Hematopoietic multipotent progenitor cell treated with erythropoietin and hydrocortisone succinate and interleukin-3 and kit ligand, for 17 days (in vitro differentiated cells): ENCODE measurements around the gene GRB10.

Experiments
- DNase-seq: peaks from one replicate; pipeline ENCODE4 v3.0.0-alpha.2; 2015; ENCODE audit warnings: low spot score

GRB10 gene

GRCh38 chr7:50803359-50804337 lies 21.0 kb upstream of the GRB10 start:
- DNase-seq = no peak

GRCh38 chr7:50801907-50802306 lies 19.2 kb upstream of the GRB10 start:
- DNase-seq = no peak

- DNase-seq = no peak
Measured at GRCh38 chr7:50799873-50800272, 17.2 kb upstream of the GRB10 start.

- no peak for DNase-seq
Measured at GRCh38 chr7:50798126-50798525, 15.4 kb upstream of the GRB10 start.

GRCh38 chr7:50795831-50796230 lies 13.1 kb upstream of the GRB10 start:
- no peak for DNase-seq

- DNase-seq = no peak
Measured at GRCh38 chr7:50795253-50795652, 12.6 kb upstream of the GRB10 start.

GRCh38 chr7:50793947-50794570 lies 11.4 kb upstream of the GRB10 start:
- DNase-seq = no peak

GRCh38 chr7:50793120-50793946 lies 10.6 kb upstream of the GRB10 start:
- DNase-seq = peak; percentile 38

GRCh38 chr7:50792342-50793119 lies 9.8 kb upstream of the GRB10 start:
- peak; percentile 61 for DNase-seq

- DNase-seq = peak; percentile 26
Measured at GRCh38 chr7:50791938-50792341, 9.2 kb upstream of the GRB10 start.

GRCh38 chr7:50791363-50791937 lies 8.8 kb upstream of the GRB10 start:
- peak; percentile 29 for DNase-seq

GRCh38 chr7:50790381-50790780 lies 7.7 kb upstream of the GRB10 start:
- DNase-seq = no peak

- DNase-seq = no peak
Measured at GRCh38 chr7:50788382-50788781, 5.7 kb upstream of the GRB10 start.

GRCh38 chr7:50787825-50788224 lies 5.1 kb upstream of the GRB10 start:
- DNase-seq = no peak

- no peak for DNase-seq
Measured at GRCh38 chr7:50785346-50785745, 2.6 kb upstream of the GRB10 start.

GRCh38 chr7:50783801-50784507 lies 1.3 kb upstream of the GRB10 start:
- DNase-seq = no peak

GRCh38 chr7:50783303-50783702 lies 607 bp upstream of the GRB10 start:
- DNase-seq = no peak

- no peak for DNase-seq
Measured at GRCh38 chr7:50781381-50782293, 1.1 kb downstream of the GRB10 start.

- DNase-seq = no peak
Measured at GRCh38 chr7:50780436-50780835, 2.3 kb downstream of the GRB10 start.

GRCh38 chr7:50779427-50779826 lies 3.3 kb downstream of the GRB10 start:
- DNase-seq = no peak
